GM18519 (cell line): Measurements from ENCODE around the gene ABCC3.
A peak's percentile ranks its signal among the peaks of the same experiment; 100 is the strongest.
"Not testable (repeated sequence)": the region's sequence is repeated elsewhere in the genome, so short reads cannot be mapped to it uniquely, and the experiment has no call there.

Experiments
- ATAC-seq: cut with Tn5 transposase; IDR thresholded peaks from one replicate; pipeline ENCODE4 v1.9.1; 2021; ENCODE audit warnings: mild to moderate bottlenecking, moderate library complexity; ENCODE audit not compliant: unreplicated experiment, low FRiP score

ABCC3 gene

DNA sequence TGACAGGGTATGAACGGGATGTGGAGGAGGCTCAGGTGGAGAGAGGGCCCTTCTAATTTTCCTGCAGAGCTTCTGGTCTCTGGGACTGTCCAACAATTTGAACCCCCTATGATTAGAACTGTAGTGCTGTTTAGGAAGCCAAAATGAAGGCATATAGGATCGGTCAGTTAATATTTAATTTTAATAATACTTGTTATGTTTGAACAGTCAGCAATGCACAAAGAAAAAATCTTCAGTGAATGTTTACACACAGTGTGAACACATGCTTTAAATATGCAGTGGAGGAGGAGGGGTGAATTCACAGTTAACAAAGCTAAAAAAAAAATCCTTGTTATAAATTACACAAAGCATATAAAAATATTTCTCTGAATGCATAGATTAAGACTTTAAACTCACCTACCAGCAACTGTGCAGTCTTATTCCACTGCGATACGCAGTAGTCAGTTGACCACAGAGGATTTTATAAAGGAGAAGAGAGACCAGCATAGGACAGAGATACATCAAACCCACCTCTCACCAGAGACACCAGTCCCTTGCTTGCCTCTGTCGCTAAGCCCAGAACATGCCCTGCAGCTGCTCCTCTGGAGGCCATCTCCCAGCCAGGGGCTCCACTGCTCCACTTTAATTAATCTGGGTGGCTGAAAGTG is 58.5 kb downstream of the ABCC3 start:
- no peak for ATAC-seq

DNA sequence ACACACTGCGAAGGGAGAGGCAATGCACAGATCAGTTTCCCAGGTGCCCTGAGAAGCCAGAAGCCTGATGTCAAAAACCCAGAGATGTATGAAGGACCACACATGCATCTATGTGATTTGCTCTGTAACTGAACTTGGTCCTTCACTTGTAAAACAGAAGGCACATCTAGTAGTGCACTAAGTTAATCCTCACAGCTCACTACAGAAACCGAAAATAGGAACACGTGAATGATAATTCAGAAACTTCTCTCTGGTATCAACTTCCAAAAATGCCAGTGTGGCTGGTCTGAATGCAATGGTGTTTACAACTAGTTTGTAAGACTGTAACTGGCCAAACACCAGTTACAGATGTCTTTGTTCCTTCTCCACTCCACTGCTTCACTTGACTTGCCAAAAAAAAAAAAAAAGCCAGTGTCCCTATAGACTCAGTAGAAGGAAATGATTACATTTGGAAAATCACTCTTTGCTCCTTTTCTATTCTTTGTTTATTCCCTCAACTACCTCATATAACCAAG is 61.7 kb downstream of the ABCC3 start:
- ATAC-seq: no peak

DNA sequence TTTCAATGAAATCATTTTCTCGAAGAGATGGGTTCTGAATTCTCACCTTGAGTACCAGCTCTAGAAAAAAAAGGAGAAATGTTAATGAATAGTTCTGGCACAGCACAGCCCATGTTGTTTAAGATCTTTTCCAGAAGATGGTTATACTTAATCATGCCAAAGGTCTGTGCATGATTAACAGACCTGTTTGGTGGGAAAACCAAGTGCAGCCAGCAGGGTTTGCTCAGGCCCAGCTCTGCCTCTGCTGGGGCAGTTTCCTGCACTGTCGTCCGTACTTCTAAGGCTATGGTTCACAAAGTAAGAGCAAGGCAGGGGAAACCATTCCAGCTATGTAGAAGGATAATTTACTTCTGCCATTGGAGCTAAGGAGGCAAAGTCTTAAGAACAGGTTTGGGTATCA is 62.4 kb downstream of the ABCC3 start:
- ATAC-seq: no peak

DNA sequence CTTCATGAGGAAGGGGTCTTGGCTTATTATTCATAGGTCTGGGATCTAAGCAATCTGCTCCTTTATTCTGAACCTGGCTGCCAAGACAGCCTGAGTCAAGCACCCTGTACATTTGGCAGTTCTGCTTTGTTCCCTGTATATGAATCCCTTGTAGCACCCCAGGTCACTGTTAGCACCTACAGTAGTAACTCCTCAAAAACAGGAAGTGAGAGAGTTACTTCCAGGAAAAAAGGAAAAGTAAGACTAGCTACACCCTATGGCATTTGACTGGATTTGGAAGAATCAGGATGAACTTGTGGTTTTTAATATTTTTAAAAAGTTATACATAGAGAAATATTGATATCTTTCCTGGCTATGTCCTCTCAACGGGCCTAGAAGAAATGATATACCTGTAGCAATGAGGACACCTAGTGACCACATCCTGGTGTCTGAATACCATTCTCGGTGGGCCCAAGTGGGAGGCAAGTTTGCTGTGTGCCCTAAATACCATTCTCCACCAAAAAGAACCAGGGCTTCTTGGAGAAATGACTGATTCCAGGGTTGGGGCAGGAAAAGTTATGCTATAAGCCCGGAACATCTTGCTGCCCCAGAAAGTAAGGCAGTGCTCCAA is 63.1 kb downstream of the ABCC3 start:
- ATAC-seq: no peak

DNA sequence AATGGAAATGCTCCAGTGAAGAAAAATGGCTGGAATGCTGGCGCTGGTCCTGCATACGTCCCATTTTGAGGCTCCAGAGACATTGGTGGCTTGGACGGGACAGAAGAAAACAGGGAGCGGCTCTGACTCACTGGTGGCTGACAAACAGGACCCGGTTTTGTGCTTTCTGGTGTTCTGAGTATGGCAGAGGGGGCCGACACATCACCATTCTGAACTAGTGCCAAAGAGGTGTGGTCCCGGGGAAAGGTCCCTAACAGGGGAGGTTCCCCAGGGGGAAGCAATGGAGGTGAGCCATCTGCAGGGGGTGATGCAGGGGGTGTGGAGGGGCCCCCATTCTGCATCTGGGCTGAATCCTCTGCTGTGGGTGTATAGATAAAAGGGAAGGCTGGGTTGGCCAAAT is 64.7 kb downstream of the ABCC3 start:
- ATAC-seq: no peak

DNA sequence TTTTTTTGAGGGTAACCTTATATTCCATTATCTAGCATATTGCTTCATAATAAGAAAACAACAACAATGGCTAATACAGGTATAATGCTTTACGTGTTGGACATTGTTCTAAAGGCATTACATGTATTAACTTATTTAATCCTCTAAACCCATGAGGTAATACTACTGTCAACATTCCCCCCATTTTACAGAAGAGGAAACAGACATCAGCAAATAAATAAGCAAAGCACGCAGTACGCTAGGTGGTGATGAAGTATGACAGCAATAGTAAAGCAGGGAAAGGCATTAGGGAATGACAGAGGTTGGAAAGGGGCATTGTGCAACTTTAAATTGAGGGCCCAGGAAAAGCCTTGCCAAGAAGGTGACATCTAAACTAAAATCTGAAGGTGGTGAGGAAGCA is 68.5 kb downstream of the ABCC3 start:
- ATAC-seq: no peak

DNA sequence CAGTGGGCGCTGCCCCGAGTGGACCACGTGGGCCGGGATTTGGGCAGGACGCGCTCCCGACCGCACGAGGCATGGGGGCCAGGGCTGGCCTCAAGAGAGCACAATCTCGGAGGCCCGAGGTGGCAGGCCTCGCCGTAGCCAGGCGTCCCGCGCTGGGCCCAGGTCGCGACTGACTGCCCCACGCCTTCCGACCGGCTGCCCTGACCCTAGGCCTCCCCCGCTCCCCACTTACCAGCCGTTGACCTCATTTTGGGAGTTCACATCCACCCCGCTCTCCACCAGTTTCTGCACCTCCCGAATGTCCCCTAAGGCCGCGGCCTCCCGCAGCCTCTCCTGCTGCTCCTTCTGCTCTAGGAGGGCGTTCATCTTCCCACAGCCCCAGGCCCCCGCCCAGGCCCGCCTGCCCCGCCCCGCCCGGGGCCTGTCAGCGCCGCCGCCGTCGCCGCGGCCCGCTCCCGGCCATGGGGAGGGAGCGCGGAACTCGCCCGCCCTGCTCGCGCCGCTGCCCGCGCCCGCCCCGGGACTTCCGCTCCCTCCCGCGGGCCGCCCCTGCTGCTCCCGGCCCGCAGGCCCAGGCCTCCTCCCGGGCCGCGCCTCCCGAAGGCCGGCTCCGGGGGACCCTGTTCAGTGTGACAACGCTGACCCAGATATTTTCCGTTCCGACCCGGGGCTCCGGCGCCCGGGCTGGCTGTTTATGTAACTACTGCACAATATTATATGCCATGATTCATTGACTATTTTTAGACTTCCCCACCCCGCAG is 72.8 kb downstream of the ABCC3 start, which contains the start of gene ANKRD40:
Gene ANKRD40, minus strand, starts transcription at position 626 of the 761 bp plus-strand sequence. Its CDS starts 260 bp downstream, at position 366.
- peak; percentile 58 for ATAC-seq

DNA sequence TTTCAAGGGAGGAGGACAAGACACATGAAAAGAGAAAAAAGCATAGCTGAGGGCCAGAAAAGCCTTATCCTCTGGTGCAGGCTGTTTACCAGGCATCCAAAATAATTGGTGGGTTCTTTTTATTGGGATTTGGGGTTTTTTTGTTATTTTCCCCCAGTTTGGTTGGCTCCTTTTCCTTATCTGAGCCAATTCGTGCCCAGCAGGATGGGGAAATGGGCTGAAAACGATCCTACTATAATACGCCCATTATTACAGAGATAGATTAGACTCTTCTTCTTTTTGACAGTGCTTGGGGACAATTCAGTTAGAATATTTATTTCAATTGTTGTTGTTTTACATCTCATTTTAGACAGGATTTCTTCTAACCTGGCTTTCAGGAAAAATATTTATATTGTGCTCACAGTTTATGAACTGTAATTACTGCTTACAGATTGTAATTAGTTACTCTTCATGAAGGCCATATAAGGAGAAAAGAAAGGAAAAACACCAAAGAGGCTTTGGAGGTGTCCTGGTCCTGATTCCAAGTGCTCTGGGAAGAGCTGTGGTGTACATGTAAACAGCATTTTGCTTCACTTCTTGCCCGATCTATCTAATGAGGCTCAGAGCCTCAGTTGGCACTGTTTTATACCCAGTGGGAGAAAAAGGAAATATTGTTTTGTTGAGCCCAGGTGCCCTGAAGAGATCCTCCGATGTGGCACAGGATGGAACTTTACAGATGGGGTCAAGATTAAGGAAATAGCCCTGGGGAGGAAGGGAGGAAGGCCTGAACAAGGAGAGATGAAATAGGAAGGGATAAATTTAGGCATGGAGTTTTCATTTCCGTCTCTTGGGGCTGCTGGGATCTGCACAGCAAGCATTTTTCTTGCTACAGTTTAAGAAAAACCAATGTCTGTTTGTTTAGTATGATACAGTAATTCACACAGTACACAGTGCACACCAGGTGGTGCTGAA is 73.6 kb downstream of the ABCC3 start:
- no peak for ATAC-seq

DNA sequence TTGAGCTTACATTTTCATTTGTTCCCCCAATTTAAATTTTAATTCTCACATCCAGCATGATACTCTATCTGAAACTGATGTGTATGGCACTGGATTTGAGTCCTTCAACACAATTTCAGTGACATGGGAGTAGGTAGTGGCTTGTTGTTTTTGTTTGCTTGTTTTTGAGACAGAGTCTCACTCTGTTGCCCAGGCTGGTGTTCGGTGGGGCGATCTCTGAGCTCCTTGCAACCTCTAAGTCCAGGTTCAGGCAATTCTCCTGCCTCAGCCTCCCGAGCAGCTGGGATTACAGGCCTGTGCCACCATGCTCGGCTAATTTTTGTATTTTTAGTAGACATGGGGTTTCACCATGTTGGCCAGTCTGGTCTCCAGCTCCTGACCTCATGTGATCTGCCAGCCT is 74.4 kb downstream of the ABCC3 start:
- not testable (repeated sequence) for ATAC-seq

DNA sequence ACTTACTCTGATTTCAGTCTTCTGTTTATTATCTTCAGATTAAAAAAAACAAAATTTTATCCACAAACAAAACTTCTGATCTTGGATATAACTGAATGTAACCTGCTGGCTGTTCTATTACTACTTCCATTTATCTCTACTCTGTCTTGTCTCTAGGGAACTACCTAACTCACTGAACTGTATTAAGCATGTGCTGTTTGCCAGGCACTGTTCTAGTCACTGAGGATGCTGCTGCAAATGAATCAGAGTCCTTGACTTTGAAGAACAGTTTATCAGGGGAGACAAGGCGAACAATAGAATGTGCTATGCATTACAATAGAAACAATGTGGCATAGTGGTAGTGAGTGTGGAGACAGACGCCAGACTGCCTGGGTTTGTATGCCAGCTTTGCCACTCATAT is 75.3 kb downstream of the ABCC3 start:
- ATAC-seq: no peak

DNA sequence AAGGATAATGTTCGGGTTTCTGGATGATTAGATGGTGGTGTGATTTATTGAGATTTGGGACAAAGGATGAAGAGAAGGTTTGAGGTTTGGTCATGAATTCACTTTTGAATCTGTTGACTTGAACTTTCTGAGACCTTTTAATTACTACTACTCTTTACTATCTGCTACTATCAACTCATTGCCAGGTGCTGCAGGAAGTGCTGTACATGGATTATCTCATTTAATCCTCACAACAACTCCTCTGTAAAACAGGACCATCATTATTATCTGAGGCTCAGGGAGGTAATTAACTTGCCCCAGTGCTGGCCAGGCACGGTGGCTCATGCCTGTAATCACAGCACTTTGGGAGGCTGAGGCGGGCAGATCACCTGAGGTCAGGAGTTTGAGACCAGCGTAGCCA is 76.0 kb downstream of the ABCC3 start:
- ATAC-seq: no peak

DNA sequence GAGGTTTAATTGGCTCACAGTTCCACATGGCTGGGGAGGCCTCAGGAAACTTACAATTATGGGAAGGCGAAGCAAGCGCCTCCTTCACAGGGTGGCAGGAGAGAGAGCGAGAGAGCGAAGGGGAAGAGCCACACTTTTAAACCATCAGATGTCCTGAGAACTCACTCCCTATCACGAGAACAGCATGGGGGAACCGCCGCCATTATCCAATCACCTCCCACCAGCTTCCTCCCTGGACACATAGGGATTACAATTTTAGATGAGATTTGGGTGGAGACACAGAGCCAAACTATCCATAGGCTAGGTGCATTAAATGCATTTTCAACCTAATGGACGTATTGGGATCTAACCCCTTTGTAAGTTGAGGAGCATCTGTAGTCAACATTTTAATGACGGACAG is 78.0 kb downstream of the ABCC3 start:
- no peak for ATAC-seq

DNA sequence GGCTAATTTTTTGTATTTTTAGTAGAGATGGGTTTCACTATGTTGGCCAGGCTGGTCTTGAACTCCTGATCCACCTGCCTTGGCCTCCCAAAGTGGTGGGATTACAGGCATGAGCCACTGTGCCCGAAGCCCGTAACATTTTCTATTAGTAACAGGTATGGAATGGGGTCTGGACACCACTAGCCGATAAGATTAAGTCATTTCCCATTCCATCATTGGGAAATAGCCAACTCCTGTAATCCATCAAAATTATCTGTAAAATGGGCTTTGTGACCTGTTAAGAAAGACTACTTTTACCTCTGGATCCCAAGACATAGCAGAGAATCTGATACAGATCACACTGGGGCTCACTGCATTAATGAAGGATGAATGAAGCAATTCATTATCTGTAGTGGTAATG is 80.8 kb downstream of the ABCC3 start:
- no peak for ATAC-seq

DNA sequence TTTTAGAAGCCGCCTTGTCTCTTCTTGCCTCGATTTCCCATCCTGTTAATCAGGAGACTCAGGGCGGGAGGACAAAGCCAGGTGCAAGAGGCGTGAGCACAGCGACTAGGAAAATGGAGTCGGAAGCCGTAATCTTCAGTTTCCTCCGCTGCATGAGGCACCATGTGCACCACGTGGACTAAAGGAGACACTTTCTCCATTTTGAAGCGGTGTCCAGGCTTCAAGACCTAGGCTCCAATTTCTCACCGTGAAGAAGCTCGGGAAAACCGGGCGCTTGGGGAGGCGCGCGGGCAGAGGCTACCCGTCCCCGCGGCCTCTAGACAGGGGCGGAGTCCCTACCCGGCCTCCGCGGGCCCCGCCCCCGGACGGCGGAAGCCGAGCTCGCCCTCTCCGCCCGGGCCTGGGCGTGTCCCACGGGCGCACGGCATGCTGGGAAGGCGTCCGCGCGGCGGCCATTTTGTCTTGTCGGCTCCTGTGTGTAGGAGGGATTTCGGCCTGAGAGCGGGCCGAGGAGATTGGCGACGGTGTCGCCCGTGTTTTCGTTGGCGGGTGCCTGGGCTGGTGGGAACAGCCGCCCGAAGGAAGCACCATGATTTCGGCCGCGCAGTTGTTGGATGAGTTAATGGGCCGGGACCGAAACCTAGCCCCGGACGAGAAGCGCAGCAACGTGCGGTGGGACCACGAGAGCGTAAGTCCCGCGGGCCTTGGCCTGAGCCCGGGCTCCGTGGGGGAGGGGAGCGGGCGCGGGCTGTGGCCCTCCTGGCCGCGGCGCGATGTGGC is 84.7 kb downstream of the ABCC3 start, which contains the start of gene LUC7L3:
Gene LUC7L3, plus strand, starts transcription at position 460 of the 780 bp plus-strand sequence. Its CDS starts 130 bp downstream, at position 590.
- peak; percentile 70 for ATAC-seq

DNA sequence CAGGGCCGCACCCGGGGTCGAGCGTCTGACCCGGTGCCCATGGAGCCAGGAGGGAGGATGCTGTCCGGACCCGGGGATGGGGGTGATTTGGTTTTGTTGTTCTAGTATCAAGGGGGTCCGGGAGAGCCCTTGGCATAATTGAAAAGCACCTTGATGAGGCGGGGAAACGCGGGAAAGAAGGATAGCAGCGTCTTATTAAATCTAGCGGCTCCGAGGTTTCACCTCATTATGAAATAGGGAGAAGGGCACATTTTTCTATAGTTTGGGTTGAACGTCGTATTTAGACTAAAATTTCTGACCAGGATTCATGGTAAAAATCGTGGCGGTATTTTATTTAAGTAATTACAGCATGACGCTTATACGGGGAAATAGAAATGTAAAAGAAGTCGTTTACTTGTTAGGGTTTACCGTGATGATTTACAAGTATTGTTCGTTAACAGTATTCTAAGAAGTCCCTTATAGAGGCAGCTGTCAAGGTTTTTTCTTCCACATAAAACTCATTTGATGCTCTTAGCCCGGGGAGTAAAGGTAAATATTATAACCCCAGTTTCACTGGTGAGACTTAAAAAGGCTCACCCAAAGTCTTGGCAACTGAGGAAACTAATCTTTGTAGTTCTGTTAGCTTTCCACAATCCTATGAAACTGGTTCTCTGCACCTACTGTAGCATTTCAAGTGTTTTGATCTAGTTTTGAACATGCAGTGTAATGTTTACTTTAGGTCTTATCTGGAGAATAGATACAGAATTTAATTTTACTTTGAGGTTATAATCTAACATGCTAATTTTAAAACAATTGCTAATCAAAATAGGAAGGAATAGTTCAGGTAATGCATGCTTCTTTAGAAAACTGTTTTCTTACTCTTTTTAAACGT is 85.5 kb downstream of the ABCC3 start:
- no peak for ATAC-seq

DNA sequence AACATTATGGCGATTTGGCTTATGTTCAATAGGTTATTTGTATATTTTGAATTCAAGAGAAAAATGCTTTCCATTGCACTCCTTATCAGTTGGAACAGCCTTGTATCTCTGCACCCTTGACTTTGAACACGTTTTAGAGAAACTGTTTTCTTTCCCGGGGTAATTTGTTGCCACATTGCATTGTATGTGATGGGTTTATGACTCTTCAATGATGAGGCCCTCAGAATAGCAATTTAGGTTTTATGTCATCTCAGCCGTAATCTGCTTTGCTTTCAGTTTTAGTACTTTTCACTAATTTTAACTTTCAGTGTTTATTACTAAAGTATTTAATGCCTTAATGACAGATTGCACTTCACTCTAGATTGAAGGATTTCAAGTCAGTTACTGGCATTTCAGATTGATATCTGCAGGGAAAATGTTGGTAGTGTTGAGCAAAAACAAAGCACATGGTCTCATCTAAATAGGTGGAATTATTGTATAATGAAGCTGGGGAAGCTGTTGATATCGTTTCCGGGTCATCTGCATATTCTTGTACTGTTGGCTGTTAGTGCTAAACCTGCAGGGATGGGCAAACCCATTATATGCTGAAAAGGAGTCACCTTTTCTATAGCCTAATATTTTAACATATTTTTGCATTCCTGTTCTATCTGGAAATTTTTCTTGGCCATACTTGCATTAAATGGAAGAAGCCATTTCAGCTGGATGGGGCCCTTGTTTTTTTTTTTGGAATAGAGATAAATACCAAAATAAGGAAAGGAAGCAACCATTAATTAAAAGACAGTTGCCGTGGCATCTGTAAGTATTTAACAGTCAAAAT is 86.7 kb downstream of the ABCC3 start:
- ATAC-seq: no peak

DNA sequence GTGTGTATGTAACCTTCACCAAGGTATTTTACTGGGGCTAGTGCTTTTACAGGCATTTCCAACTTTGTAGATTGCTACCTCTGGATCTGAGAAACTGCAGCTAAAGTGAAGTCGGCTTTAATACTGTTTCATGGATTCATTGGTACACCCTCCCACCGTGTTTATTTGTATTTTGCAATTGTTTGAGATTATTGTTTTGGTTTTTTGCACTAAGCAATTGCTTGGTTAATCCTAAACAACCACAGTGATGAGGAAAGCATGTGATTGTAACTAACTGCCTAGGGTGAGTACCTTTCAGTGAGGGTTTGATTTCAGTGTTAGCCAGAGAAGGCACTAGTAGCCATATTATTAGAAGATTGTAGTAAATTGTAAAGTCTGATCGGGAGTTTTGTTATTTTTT is 88.1 kb downstream of the ABCC3 start:
- ATAC-seq: no peak

DNA sequence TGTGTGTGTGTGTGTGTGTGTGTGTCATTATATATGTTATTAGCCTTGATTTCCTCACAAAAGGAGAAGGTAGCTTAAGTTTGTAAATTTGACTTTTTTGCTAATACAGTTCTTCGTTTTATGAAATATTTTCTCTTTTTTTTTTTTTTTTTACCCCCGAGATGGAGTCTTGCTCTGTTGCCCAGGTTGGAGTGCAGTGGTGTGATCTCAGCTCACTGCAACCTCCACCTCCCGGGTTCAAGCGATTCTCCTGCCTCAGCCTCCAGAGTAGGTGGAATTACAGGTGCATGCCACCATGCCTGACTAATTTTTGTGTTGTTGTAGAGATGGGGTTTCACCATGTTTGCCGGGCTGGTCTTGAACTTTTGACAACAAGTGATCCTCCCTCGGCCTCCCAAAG is 89.9 kb downstream of the ABCC3 start:
- ATAC-seq: not testable (repeated sequence)
